MCF 10A (cell line): ENCODE measurements around the gene IDH2. TPM values are rescaled to one million over a fixed set of nuclear protein-coding genes. Genes with fewer than 3 reads are reported as not detected.
"Not testable (repeated sequence)": the region's sequence is repeated elsewhere in the genome, so short reads cannot be mapped to it uniquely, and the experiment has no call there.

Experiments
- Bru-seq: library from RNA; stranded (reverse); fragments of 400-500 nt; gene quantifications from one replicate; lab custom pipeline; 2021; lab: Mats Ljungman, UMichigan
- BruChase-seq, 2 experiments: library from RNA; stranded (reverse); fragments of 400-500 nt; gene quantifications; one replicate each; lab custom pipeline; 2021; lab: Mats Ljungman, UMichigan
- BruUV-seq: library from RNA; stranded (reverse); fragments of 400-500 nt; replicated peaks from 2 replicates; lab custom pipeline; 2021; lab: Mats Ljungman, UMichigan
- CTCF ChIA-PET: fragments of 300-600 bp; sonication (Branson Sonifier 250); formaldehyde crosslinking; extraction: SDS; loops from one replicate; lab custom pipeline; 2021; ENCODE audit warnings: antibody characterized with exemption, inconsistent platforms; lab: Yijun Ruan, JAX
- POLR2A ChIA-PET: fragments of 300-600, 350-650 bp; sonication (Branson Sonifier 250); formaldehyde crosslinking; extraction: SDS; loops from one replicate; lab custom pipeline; 2020; ENCODE audit warnings: antibody characterized with exemption, inconsistent platforms; lab: Yijun Ruan, JAX
- DNase-seq: peaks from one replicate; pipeline ENCODE4 v3.0.0-alpha.2; 2018; ENCODE audit not compliant: unreplicated experiment
- H3K27ac Mint-ChIP-seq: one replicate; pipeline ENCODE4 v1.8.0; 2022; ENCODE audit warnings: mild to moderate bottlenecking, low read depth, mixed read lengths; ENCODE audit not compliant: unreplicated experiment
- H3K27me3 Mint-ChIP-seq: one replicate; pipeline ENCODE4 v1.8.0; 2022; ENCODE audit warnings: mixed read lengths; ENCODE audit not compliant: insufficient read depth, unreplicated experiment
- H3K36me3 Mint-ChIP-seq: one replicate; pipeline ENCODE4 v1.8.0; 2022; ENCODE audit warnings: mild to moderate bottlenecking, moderate library complexity, mixed read lengths; ENCODE audit not compliant: insufficient read depth, unreplicated experiment
- H3K4me1 Mint-ChIP-seq: one replicate; pipeline ENCODE4 v1.8.0; 2022; ENCODE audit warnings: mixed read lengths; ENCODE audit not compliant: insufficient read depth, unreplicated experiment
- H3K4me3 Mint-ChIP-seq: one replicate; pipeline ENCODE4 v1.8.0; 2022; ENCODE audit warnings: mild to moderate bottlenecking, moderate library complexity, mixed read lengths; ENCODE audit not compliant: unreplicated experiment
- H3K9me3 Mint-ChIP-seq: one replicate; pipeline ENCODE4 v1.8.0; 2022; ENCODE audit warnings: mixed read lengths; ENCODE audit not compliant: unreplicated experiment
- intact Hi-C: fragments of 100-400 bp; cut with micrococcal nuclease; formaldehyde crosslinking; loops from 2 replicates; pipeline ENCODE4 v1.14.1; 2022
- long read RNA-seq: library from polyadenylated mRNA; stranded (forward); transcript quantifications from one replicate; pipeline ENCODE4 v2.0.0, GENCODE V29; 2022
- total RNA-seq: library from RNA; stranded (reverse); gene quantifications from 2 replicates; pipeline ENCODE4 v1.2.3, GENCODE V29; 2022
- TF ChIP-seq, protein P1 (sequence below): fragments of 200-600 bp; IDR thresholded peaks from one replicate; pipeline ENCODE4 v1.8.0; 2022; ENCODE audit warnings: antibody characterized with exemption, mild to moderate bottlenecking; ENCODE audit not compliant: unreplicated experiment

The IDH2 gene
- 4.2 and 10.2 TPM in 2 replicates for total RNA-seq
- Bru-seq, nascent RNA = percentile 25 among the genes with signal in this experiment
- percentile 30 among the genes with signal in this experiment for BruChase-seq, experiment 1, labeled RNA remaining after a 6-hour chase
- BruChase-seq, experiment 2, labeled RNA remaining after a 2-hour chase = percentile 23 among the genes with signal in this experiment
- long read RNA-seq, transcript IDH2-201 (11 exons, 2,694 nt) = major isoform, 38 of 43 reads
- long read RNA-seq, partial matches to known transcripts = 1 of 43 reads
- long read RNA-seq, other reads (novel, unspliced or antisense) = 4 of 43 reads

DNA sequence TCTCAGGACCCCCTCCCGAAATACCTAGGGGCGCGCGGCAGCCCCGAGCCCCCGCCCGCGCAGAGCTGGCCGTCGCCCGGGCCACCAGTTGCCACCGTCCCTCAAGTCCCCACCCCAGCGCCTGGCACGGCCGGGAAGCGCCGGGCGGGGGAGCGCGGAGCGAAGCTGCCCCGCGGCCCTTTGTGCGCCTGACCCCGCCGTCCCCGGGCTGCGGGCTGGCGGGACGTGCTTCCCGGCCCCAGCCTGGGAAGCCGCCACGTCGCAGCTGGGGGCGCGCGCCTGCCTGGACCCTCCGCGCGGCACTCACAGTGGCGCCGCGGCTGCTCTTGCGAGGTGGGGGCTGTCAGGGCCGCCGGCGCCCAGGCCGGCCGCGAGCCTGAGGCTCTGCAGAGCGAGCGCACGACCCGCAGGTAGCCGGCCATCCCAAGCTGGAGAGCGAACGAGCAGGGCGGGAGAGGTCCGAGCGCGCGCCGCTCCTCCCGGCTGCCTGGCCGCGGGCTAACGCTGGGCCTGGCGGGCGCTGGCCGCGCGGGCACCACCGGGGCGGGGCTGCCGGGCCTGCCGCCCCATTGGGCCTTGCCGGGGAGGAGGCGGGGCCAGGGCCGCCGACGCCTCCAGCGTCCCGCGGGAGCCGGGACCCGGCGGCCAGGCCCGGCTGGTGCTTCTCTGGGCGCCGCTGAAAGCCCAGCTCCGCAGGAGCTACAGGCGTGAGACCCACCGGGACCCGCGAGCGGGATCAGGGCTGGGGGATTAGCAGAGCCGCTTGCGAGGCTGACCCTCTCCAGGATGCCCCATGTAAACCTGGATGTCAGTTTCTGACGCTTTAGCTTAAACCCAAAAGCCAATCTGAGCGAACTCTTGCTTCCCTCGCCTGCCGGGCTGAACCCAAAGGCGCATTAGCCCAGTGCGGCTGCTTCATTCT, at the start of gene IDH2:
IDH2 (minus strand) TSS at position 500 of the 922 bp plus-strand sequence; CDS start at position 422, 78 bp downstream.
- Mint-ChIP-seq H3K4me1 (peaks cover 23% of the 10 kb centered on the region), H3K36me3 (no peaks in the 10 kb centered on the region), H3K9me3 (no peaks in the 10 kb centered on the region), H3K27ac (no peak within 1 kb of the TSS), H3K27me3 (no peaks in the 10 kb centered on the region), H3K4me3 (peak within 1 kb of the TSS; percentile 55)
- ChIA-PET POLR2A (interaction anchor here (0.9 to 2.2 kb wide), 8 partner anchors 9 to 228 kb away, joined by 3 to 10 read pairs (median 4); partner anchors contain the start of gene AP3S2), CTCF (interaction anchor here (0.5 to 0.7 kb wide), 3 partner anchors 55 to 202 kb away, joined by 3 read pairs; no protein-coding TSS in a partner anchor)
- TF ChIP-seq, protein P1, sequence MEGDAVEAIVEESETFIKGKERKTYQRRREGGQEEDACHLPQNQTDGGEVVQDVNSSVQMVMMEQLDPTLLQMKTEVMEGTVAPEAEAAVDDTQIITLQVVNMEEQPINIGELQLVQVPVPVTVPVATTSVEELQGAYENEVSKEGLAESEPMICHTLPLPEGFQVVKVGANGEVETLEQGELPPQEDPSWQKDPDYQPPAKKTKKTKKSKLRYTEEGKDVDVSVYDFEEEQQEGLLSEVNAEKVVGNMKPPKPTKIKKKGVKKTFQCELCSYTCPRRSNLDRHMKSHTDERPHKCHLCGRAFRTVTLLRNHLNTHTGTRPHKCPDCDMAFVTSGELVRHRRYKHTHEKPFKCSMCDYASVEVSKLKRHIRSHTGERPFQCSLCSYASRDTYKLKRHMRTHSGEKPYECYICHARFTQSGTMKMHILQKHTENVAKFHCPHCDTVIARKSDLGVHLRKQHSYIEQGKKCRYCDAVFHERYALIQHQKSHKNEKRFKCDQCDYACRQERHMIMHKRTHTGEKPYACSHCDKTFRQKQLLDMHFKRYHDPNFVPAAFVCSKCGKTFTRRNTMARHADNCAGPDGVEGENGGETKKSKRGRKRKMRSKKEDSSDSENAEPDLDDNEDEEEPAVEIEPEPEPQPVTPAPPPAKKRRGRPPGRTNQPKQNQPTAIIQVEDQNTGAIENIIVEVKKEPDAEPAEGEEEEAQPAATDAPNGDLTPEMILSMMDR = no peak
- intact Hi-C loops = no loop called here
- no TSS peak for BruUV-seq
- DNase-seq = peak; percentile 73

DNA sequence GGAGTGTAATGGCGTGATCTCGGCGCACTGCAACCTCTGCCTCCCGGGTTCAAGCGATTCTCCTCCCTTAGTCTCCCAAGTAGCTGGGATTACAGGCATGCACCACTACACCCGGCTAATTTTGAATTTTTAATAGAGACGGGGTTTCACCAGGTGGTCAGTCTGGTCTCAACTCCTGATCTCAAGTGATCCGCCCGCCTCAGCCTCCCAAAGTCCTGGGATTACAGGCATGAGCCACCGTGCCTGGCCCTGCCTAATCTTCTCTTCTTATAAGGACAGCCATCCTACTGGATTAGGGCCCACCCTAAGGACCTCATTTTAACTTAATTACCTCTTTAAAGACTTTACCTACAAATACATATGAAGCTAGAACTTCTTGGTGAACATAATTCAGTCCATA, 48.3 kb upstream of the IDH2 start:
- H3K9me3 Mint-ChIP-seq, H3K27me3 Mint-ChIP-seq, H3K4me3 Mint-ChIP-seq, BruUV-seq, intact Hi-C loops, DNase-seq, H3K27ac Mint-ChIP-seq, H3K36me3 Mint-ChIP-seq, H3K4me1 Mint-ChIP-seq: not testable (repeated sequence)
- ChIA-PET CTCF (interaction anchor here (0.6 to 3.1 kb wide), 5 partner anchors 32 to 253 kb away, joined by 3 to 11 read pairs (median 3); partner anchors contain the start of genes CIB1 and GDPGP1), POLR2A (interaction anchor here (0.6 to 1.6 kb wide), 2 partner anchors 71 to 82 kb away, joined by 3 read pairs; no protein-coding TSS in a partner anchor)

DNA sequence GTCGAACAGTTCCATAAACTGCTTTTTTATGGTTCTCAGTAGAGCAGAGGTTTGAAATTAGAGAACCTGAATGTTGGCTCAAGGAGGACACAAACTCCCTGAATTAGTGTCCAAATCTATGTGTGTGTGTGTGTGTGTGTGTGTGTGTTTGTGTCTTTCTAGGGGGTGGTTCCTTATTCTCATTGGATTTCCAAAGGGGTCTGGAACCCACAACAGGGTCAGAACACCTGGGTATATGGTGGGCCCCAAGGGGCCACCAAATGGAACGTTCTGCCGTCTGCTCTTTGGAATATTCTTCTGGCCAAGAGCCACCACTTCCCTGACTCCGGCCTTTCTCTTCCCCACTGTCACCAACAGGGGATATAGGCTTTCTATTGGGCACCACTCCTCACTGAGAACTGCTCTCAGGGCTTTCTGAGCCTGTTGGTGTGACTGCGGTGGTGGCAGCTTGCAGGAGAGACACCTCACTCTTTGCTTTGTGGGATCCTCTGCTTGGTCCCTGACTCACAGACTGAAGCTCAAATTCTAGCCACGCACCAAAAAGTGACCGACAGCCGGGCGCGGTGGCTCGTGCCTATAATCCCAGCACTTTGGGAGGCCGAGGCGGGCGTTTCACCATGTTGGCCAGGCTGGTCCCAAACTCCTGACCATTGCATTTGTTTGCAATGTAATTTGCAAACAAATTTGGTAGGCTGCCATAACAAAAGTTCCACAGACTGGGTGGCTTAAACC, 47.5 kb upstream of the IDH2 start:
- no TSS peak for BruUV-seq
- CTCF ChIA-PET = interaction anchor here (0.9 kb wide), 1 partner anchor 58 kb away, joined by 3 read pairs; no protein-coding TSS in a partner anchor
- TF ChIP-seq, protein P1 = no peak
- DNase-seq = no peak
- H3K36me3 Mint-ChIP-seq = no peaks in the 10 kb centered on the region
- H3K4me1 Mint-ChIP-seq = peaks cover 3% of the 10 kb centered on the region
- POLR2A ChIA-PET = interaction anchor here (0.6 to 1.6 kb wide), 2 partner anchors 72 to 83 kb away, joined by 3 read pairs; no protein-coding TSS in a partner anchor
- H3K27me3 Mint-ChIP-seq = no peaks in the 10 kb centered on the region
- no peak overlapping the region for H3K27ac Mint-ChIP-seq
- no peak overlapping the region for H3K4me3 Mint-ChIP-seq
- H3K9me3 Mint-ChIP-seq = no peaks in the 10 kb centered on the region
- intact Hi-C loops = no loop called here

DNA sequence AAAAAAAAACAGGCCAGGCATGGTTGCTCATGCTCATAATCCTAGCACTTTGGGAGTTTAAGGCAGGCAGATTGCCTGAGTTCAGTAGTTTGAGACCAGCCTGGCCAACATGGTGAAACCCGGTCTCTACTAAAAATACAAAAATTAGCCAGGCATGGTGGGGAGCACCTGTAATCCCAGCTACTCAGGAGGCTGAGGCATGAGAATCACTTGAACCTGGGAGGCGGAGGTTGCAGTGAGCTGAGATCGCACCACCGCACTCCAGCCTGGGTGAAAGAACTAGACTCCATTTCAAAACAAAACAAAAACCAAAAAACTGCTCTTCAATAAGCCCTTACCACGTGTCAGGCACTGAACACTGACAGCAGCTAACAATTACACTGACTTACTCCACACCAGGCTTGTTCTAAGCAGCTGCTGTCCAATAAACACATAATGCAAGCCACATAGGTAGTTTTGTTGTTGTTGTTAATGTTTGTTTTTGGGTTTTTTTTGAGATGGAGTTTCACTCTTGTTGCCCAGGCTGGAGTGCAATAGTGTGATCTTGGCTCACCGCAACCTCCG, 44.0 kb upstream of the IDH2 start:
- H3K4me3 Mint-ChIP-seq, H3K9me3 Mint-ChIP-seq, H3K4me1 Mint-ChIP-seq, H3K36me3 Mint-ChIP-seq, DNase-seq, BruUV-seq, H3K27me3 Mint-ChIP-seq, intact Hi-C loops, H3K27ac Mint-ChIP-seq: not testable (repeated sequence)
- POLR2A ChIA-PET = interaction anchor here (0.6 to 1.4 kb wide), 4 partner anchors 19 to 88 kb away, joined by 3 read pairs; partner anchors contain the start of genes CIB1 and GDPGP1
- CTCF ChIA-PET = interaction anchor here (0.5 to 2.3 kb wide), 5 partner anchors 27 to 86 kb away, joined by 3 to 11 read pairs (median 4); no protein-coding TSS in a partner anchor
